CMK (cell line): ENCODE measurements around the gene ADD2.

Experiments used
- DNase-seq: peaks from one replicate; pipeline ENCODE4 v3.0.0-alpha.2; 2010; ENCODE audit warnings: low read depth

The ADD2 gene

GRCh38 chr2:70718736-70719135 is 49.3 kb downstream of the ADD2 start:
- DNase-seq, result no peak

DNA sequence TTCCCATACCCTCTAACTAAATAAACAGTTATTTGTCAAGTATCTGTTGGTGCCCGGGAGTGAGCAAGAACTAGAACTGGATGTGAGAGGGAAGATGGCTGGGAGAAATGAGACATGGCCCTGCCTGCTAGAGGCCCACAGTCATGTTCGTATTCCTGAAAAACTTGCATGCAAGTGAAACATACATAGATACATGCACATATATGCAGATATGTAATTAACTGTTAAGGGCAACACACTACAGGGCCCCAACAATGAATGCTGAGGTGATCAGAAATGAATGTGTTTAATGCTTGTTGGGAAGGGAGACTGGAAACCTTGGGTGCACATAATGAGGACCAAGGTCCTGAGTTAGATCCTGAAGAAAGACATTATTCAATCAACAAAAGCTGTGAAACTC is 49.8 kb downstream of the ADD2 start:
- no peak for DNase-seq

DNA sequence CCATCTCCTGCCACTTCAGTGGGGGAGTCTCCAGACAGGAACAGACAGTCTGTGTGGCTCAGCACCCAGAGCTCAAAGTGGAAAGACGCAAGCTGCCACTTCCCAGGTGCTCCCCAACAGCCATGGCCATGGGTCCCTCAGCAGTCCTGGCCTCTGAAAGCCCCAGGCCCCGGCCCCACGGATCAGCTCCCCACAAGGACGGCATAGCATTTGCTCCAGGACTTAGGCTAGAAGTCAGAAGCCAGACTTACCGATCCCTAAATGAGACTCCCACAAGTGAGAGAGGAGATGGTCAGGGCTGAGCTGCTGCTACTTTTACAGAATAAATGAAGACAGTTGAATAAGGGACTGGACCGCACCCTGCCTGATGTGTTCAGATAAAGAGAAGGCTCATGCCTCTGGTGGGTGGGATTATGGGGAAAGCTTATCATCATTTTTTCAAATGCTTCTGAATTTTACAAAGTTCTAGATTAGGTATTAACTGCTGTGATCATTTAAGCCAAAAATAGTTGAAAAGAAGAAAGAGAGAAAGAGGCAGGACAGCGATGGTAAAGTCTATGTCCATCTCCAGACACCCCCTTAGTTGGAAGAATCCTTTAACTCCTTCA is 50.5 kb downstream of the ADD2 start:
- no peak for DNase-seq

- DNase-seq, result no peak
Observed at GRCh38 chr2:70716951-70717350, 51.0 kb downstream of the ADD2 start.

GRCh38 chr2:70716131-70716743 is 51.8 kb downstream of the ADD2 start:
- DNase-seq, result no peak

GRCh38 chr2:70715071-70715985 is 52.7 kb downstream of the ADD2 start:
- DNase-seq, result no peak

DNA sequence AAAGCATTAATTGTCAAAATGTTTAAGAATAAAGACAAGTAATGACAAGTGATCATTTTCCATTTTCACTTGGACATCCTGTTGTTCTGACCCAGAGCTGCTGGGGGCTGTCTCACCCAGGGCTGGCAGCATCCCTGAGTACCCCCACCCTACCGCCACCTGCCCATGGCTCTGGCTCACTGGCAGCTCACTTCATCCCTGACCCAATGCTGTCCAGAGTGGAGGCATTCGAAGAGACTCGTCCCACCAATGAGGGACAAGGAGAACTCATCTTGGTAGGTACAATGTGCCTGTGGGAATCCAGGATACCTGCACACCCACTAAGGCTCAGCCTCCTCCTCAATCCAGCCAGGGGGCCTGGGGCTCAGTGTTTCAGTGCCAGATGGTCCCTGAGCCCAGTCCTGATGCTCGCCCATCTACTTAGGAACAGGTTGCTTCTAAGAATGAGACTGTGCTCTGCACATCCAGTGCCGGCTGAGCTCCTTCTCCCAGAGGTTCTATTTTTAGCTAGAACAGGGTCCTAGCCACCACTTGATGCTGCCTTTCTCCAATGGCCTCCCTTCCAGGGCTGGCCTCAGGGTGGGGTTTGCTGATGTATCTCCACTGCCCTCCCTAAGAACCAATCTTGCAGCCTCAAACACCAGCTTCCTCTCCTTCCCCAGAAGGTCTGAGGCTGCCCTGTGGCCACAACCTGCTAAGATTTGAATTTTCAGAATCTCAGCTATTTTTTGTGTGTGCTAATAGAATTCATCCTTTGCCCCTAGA is 53.7 kb downstream of the ADD2 start:
- no peak for DNase-seq

GRCh38 chr2:70712916-70713315 is 55.1 kb downstream of the ADD2 start:
- no peak for DNase-seq

- DNase-seq, result no peak
Observed at GRCh38 chr2:70711191-70711590, 56.8 kb downstream of the ADD2 start.

GRCh38 chr2:70710038-70710690 is 57.8 kb downstream of the ADD2 start:
- DNase-seq, result no peak

DNA sequence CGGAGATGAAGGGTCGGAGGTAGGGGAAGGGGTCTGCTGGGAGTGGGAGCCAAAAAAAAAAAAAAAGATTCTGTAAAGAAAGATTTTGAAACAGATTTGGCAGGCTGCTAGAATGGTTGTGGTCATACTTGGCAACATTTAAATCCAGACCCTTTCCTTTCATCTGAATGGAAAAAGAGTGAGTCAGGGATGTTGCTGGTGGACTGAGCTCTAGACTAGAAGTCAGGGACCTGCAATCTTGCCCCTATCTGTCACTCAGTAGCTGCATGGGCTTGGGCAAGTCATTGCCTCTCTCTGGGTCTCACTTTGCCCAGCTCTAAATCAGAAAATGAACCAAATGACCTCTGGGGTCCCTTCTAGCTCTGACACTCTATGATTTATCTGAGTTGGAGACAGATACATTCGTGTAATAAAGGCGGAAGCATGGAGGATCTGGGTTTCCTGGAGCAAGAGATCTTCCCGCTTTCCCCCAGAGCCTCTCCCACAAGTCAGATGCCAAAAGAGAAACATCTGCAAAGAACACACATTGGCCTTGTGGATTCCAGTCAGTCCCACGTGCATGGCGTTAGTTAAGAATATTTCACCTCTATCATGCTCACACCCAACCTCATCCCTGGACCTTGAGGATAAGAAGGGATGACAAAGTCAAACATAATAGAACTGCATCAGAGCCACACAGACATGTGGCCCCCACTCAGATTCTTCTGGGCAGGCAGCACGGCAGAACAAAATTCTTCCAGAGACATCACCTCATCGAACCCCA is 58.5 kb downstream of the ADD2 start:
- no peak for DNase-seq

DNA sequence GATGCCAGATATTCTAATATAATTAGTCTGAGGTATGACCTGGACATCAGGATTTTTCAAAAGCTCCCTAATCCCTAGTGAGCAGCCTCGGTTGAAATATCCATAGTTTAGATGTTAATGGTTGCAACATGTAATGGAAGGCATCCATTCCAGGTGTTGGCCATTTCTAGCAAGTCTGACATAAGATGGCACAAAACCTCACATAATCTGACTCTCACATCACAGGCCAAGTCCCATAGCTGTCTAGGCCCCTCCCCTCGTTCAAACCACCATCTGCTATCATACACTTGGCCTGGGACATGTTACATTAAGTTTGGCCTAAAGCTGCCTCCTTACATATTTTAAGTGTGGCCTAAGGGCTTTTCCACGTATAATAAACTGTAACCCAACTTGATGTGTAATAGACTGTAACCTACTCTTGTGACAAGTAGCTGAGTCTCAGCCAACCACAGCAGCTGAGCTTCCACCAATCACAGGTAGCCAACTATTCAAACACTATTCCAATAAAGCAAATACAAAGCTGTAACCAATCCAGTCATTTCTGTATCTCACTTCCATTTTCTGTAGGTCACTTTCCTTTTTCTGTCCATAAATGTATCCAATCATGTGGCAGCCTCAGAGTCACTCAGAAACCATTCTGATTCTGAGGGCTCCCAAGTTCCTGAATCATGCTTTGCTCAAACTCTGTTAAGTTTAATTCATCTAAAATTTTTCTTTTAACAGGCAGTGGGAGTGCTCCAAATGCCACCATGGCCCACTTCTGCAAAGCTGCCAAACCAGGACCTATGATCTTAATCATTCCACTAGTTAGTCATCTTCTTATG is 59.4 kb downstream of the ADD2 start:
- DNase-seq, result no peak

DNA sequence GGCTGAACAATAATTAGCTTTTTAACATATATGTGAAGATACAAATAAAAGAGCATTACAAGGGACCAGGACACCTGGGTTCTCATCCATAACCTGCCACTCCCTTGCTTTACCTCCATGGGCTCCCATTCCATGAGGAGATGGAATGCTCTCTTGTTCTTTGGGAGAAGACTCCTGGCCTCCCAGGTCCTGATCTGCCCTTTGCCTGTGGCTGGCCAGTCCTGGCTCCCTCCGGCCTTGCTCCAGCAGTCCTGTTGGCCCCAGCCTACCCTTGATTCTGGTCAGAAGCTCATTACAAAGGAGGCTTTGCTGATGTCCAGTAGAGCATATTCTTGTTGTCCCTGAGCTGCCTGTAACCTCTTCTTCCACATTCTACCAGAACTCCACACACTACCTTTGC is 60.3 kb downstream of the ADD2 start:
- DNase-seq, result no peak

GRCh38 chr2:70706026-70706795 is 61.8 kb downstream of the ADD2 start:
- no peak for DNase-seq

GRCh38 chr2:70705160-70705850 is 62.7 kb downstream of the ADD2 start:
- DNase-seq, result no peak

DNA sequence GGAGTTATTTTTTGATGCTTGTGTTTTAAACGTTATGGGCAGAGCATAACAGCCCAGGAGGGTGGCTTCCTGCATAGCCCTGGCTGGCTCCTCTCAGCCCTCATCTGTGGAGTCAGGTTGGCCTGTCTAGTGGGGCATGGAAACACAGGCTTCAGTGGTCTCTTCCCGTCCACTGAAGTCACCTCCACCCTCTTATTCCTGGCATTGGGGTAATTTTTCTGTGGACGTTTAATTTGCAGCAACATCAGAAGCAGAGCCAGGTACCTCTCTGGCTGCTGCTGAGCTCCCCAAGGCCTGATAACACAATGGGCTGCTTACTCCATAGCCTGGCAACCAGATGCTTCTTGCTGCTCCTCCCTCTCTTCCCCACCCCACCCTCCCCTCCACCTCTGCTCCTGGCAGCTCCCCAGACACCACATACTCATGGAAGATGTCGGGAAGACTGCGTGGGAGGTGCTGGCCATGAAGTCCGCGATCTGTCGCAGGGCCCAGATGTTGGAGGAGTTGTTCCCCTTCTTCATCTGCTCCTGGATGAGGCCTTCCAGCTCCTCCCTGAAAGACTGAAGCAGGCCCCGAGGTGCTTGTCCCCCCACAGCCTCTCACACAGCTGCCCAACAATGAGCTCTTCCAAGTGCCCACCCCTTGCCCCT is 64.0 kb downstream of the ADD2 start:
- no peak for DNase-seq

- DNase-seq, result no peak
Observed at GRCh38 chr2:70702711-70703395, 65.1 kb downstream of the ADD2 start.

DNA sequence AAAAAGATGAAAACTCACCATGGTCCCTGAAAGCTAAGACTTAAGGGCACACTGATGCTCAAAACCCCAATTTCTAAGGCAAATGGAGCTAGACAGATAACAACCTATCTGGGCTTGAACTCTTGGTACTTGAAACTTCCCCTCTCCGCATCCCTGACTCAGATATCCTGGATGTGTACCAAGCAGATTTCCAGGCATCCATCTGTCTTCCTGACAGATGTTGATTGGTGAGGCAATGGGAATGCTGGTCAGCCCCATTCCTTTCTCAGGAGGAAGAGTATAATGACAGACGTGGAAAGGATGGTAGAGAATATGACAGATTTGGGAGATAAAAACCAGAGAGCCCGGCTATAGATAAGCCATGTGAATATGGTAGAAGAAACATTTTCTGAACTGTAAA is 69.2 kb downstream of the ADD2 start:
- no peak for DNase-seq
